Liver (tissue), 3 donors: ENCODE data around the gene STAG3.

Source experiments
- TAF1 ChIP-seq: conservative IDR thresholded peaks from 2 replicates; pipeline ENCODE4 v1.6.1; 2016; ENCODE audit warnings: antibody characterized with exemption, mild to moderate bottlenecking
- TF ChIP-seq, protein P1 (sequence below): fragments of 150-350 bp; IDR thresholded peaks from 2 replicates; pipeline ENCODE4 v1.5.1; 2017; ENCODE audit warnings: improper control_type of control experiment, low read depth, low read length; ENCODE audit not compliant: missing input control
- donor health status: healthy.
- donor health status: healthy.

DNA sequence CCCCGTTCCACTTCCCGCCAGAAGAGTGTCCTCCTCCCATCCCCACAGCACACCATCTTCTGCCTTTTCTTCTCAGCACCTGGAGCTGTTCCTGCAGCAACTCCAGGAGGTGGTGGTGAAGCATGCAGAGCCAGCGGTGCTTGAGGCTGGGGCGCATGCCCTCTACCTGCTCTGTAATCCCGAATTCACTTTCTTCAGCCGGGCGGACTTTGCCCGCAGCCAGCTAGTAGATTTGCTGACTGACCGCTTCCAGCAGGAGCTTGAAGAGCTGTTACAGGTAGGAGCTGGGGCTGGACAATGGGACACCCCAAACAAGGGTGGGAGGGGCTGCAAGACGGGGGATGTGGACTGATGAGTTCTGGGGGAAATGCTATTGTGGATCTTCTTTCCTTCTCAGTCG lies 23.0 kb downstream of the STAG3 start:
- no peak for TF ChIP-seq TAF1
- TF ChIP-seq, protein P1, sequence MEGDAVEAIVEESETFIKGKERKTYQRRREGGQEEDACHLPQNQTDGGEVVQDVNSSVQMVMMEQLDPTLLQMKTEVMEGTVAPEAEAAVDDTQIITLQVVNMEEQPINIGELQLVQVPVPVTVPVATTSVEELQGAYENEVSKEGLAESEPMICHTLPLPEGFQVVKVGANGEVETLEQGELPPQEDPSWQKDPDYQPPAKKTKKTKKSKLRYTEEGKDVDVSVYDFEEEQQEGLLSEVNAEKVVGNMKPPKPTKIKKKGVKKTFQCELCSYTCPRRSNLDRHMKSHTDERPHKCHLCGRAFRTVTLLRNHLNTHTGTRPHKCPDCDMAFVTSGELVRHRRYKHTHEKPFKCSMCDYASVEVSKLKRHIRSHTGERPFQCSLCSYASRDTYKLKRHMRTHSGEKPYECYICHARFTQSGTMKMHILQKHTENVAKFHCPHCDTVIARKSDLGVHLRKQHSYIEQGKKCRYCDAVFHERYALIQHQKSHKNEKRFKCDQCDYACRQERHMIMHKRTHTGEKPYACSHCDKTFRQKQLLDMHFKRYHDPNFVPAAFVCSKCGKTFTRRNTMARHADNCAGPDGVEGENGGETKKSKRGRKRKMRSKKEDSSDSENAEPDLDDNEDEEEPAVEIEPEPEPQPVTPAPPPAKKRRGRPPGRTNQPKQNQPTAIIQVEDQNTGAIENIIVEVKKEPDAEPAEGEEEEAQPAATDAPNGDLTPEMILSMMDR, result no peak
